Measurements from ENCODE around the gene LYPLA2. TPM values are rescaled to one million over a fixed set of nuclear protein-coding genes. Genes with fewer than 3 reads are reported as not detected.
"Not testable (repeated sequence)": the region's sequence is repeated elsewhere in the genome, so short reads cannot be mapped to it uniquely, and the experiment has no call there.

Gene LYPLA2
- total and polyA plus RNA-seq, 2 experiments from 2014 or later = 102 to 204 TPM

DNA sequence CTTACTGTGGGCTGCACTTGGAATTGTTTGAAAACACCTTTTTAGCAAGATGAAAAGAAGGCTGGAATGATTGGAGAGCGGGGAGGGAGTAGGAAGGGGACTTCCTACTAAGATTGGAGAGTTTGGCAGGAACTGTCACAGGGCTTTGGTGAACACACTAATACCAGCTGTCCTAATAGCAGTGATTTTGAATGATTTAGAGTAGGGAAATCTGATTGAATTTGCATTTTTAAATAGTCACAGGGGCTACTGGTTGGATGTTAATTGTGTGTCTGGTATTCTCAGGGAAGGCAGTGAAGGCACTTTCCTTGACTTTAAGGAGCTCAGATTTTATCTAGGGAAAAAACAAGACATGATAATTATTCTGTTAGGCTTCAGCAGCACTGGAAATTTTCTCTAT lies 36.8 kb downstream of the LYPLA2 start:
- H3K4me1 ChIP-seq (ENCODE audit: insufficient read depth) = peaks cover 7% of the 10 kb centered on the region
- TF ChIP-seq ZNF331 (CRISPR knock-in tag; IDR thresholded peaks at IDR 0.05; ENCODE audit: low read depth) (no peak), CREB1 (CRISPR knock-in tag; IDR thresholded peaks at IDR 0.05; ENCODE audit: low read depth) (no peak), ZNF114 (CRISPR knock-in tag; IDR thresholded peaks at IDR 0.05) (no peak), JUNB (IDR thresholded peaks at IDR 0.05; ENCODE audit: unreplicated experiment) (no peak), STAT1 (IDR thresholded peaks at IDR 0.05; ENCODE audit: unreplicated experiment) (no peak), EZH2 (IDR thresholded peaks at IDR 0.05; ENCODE audit: low read depth, unreplicated experiment) (no peak), POLR2AphosphoS5 (IDR thresholded peaks at IDR 0.05; ENCODE audit: low read depth) (no peak), NANOG (IDR thresholded peaks at IDR 0.05; ENCODE audit: borderline replicate concordance) (no peak)
- TF ChIP-seq, protein P1, sequence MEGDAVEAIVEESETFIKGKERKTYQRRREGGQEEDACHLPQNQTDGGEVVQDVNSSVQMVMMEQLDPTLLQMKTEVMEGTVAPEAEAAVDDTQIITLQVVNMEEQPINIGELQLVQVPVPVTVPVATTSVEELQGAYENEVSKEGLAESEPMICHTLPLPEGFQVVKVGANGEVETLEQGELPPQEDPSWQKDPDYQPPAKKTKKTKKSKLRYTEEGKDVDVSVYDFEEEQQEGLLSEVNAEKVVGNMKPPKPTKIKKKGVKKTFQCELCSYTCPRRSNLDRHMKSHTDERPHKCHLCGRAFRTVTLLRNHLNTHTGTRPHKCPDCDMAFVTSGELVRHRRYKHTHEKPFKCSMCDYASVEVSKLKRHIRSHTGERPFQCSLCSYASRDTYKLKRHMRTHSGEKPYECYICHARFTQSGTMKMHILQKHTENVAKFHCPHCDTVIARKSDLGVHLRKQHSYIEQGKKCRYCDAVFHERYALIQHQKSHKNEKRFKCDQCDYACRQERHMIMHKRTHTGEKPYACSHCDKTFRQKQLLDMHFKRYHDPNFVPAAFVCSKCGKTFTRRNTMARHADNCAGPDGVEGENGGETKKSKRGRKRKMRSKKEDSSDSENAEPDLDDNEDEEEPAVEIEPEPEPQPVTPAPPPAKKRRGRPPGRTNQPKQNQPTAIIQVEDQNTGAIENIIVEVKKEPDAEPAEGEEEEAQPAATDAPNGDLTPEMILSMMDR (conservative IDR thresholded peaks at IDR 0.05; ENCODE audit: low read depth in 2 of 2) = no peak
- TF ChIP-seq, protein P2, sequence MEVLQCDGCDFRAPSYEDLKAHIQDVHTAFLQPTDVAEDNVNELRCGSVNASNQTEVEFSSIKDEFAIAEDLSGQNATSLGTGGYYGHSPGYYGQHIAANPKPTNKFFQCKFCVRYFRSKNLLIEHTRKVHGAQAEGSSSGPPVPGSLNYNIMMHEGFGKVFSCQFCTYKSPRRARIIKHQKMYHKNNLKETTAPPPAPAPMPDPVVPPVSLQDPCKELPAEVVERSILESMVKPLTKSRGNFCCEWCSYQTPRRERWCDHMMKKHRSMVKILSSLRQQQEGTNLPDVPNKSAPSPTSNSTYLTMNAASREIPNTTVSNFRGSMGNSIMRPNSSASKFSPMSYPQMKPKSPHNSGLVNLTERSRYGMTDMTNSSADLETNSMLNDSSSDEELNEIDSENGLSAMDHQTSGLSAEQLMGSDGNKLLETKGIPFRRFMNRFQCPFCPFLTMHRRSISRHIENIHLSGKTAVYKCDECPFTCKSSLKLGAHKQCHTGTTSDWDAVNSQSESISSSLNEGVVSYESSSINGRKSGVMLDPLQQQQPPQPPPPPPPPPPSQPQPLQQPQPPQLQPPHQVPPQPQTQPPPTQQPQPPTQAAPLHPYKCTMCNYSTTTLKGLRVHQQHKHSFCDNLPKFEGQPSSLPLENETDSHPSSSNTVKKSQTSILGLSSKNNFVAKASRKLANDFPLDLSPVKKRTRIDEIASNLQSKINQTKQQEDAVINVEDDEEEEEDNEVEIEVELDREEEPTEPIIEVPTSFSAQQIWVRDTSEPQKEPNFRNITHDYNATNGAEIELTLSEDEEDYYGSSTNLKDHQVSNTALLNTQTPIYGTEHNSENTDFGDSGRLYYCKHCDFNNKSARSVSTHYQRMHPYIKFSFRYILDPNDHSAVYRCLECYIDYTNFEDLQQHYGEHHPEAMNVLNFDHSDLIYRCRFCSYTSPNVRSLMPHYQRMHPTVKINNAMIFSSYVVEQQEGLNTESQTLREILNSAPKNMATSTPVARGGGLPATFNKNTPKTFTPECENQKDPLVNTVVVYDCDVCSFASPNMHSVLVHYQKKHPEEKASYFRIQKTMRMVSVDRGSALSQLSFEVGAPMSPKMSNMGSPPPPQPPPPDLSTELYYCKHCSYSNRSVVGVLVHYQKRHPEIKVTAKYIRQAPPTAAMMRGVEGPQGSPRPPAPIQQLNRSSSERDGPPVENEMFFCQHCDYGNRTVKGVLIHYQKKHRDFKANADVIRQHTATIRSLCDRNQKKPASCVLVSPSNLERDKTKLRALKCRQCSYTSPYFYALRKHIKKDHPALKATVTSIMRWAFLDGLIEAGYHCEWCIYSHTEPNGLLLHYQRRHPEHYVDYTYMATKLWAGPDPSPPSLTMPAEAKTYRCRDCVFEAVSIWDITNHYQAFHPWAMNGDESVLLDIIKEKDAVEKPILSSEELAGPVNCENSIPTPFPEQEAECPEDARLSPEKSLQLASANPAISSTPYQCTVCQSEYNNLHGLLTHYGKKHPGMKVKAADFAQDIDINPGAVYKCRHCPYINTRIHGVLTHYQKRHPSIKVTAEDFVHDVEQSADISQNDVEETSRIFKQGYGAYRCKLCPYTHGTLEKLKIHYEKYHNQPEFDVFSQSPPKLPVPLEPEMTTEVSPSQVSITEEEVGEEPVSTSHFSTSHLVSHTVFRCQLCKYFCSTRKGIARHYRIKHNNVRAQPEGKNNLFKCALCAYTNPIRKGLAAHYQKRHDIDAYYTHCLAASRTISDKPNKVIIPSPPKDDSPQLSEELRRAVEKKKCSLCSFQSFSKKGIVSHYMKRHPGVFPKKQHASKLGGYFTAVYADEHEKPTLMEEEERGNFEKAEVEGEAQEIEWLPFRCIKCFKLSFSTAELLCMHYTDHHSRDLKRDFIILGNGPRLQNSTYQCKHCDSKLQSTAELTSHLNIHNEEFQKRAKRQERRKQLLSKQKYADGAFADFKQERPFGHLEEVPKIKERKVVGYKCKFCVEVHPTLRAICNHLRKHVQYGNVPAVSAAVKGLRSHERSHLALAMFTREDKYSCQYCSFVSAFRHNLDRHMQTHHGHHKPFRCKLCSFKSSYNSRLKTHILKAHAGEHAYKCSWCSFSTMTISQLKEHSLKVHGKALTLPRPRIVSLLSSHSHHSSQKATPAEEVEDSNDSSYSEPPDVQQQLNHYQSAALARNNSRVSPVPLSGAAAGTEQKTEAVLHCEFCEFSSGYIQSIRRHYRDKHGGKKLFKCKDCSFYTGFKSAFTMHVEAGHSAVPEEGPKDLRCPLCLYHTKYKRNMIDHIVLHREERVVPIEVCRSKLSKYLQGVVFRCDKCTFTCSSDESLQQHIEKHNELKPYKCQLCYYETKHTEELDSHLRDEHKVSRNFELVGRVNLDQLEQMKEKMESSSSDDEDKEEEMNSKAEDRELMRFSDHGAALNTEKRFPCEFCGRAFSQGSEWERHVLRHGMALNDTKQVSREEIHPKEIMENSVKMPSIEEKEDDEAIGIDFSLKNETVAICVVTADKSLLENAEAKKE (CRISPR knock-in tag; IDR thresholded peaks at IDR 0.05) = no peak
- TF ChIP-seq, protein P3, sequence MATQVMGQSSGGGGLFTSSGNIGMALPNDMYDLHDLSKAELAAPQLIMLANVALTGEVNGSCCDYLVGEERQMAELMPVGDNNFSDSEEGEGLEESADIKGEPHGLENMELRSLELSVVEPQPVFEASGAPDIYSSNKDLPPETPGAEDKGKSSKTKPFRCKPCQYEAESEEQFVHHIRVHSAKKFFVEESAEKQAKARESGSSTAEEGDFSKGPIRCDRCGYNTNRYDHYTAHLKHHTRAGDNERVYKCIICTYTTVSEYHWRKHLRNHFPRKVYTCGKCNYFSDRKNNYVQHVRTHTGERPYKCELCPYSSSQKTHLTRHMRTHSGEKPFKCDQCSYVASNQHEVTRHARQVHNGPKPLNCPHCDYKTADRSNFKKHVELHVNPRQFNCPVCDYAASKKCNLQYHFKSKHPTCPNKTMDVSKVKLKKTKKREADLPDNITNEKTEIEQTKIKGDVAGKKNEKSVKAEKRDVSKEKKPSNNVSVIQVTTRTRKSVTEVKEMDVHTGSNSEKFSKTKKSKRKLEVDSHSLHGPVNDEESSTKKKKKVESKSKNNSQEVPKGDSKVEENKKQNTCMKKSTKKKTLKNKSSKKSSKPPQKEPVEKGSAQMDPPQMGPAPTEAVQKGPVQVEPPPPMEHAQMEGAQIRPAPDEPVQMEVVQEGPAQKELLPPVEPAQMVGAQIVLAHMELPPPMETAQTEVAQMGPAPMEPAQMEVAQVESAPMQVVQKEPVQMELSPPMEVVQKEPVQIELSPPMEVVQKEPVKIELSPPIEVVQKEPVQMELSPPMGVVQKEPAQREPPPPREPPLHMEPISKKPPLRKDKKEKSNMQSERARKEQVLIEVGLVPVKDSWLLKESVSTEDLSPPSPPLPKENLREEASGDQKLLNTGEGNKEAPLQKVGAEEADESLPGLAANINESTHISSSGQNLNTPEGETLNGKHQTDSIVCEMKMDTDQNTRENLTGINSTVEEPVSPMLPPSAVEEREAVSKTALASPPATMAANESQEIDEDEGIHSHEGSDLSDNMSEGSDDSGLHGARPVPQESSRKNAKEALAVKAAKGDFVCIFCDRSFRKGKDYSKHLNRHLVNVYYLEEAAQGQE (IDR thresholded peaks at IDR 0.05; ENCODE audit: unreplicated experiment) = no peak
- H3K4me3 Mint-ChIP-seq = no peak overlapping the region
- no peak for ATAC-seq
- no peak for DNase-seq (ENCODE audit: low spot score)
- no peaks in the 10 kb centered on the region for H3K36me3 Mint-ChIP-seq (ENCODE audit: low read depth)
- H3K36me3 ChIP-seq (ENCODE audit: insufficient read depth) = no peaks in the 10 kb centered on the region
- H2AFZ ChIP-seq = no peak overlapping the region
- H3K27ac Mint-ChIP-seq = no peak overlapping the region
- H3K27ac ChIP-seq (ENCODE audit: low read depth) = no peak overlapping the region
- no peaks in the 10 kb centered on the region for H3K9me2 ChIP-seq (ENCODE audit: insufficient read depth)
- 0 out of 2 replicates have a peak, but pooled peaks cover 6% of the 10 kb centered on the region for H3F3A ChIP-seq (replicated peaks; ENCODE audit: low read depth)
- no peaks in the 10 kb centered on the region for H4K20me1 ChIP-seq (replicated peaks; ENCODE audit: insufficient read depth)
- H3K27me3 ChIP-seq (ENCODE audit: insufficient read depth) = no peaks in the 10 kb centered on the region
- H3K4me3 ChIP-seq = no peak overlapping the region
- peaks cover 14% of the 10 kb centered on the region for H3K27me3 Mint-ChIP-seq (ENCODE audit: insufficient read depth, low read depth, poor library complexity)
- H3K9me3 Mint-ChIP-seq = no peaks in the 10 kb centered on the region
- no peaks in the 10 kb centered on the region; the same call in 1 of the 2 replicates for H3K79me2 ChIP-seq (replicated peaks; ENCODE audit: insufficient read depth)
- peaks cover 3% of the 10 kb centered on the region; the same call in 2 of the 3 replicates for H3K4me1 Mint-ChIP-seq
- no peak overlapping the region for H3K4me2 ChIP-seq

DNA sequence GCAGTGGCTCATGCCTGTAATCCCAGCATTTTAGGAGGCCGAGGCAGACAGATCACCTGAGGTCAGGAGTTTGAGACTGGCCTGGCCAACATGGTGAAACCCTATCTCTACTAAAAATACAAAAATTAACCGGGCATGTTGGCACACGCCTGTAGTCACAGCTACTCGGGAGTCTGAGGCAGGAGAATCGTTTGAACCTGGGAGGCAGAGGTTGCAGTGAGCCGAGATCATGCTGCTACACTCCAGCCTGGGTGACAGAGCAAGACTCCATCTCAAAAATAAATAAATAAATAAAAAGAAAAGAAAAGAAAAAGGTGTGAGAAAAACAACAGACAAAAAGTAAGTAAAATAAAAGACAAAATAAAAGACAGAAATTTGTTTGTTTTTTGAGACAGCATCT lies 43.2 kb downstream of the LYPLA2 start:
- not testable (repeated sequence) for H3K79me2 ChIP-seq (replicated peaks; ENCODE audit: insufficient read depth); H3K4me3 ChIP-seq; H3K4me1 ChIP-seq (ENCODE audit: insufficient read depth); H3K4me3 Mint-ChIP-seq; H3K9me2 ChIP-seq (ENCODE audit: insufficient read depth); H3K27me3 Mint-ChIP-seq (ENCODE audit: insufficient read depth, low read depth, poor library complexity); ATAC-seq; H3F3A ChIP-seq (replicated peaks; ENCODE audit: low read depth); H3K4me1 Mint-ChIP-seq; H3K36me3 ChIP-seq (ENCODE audit: insufficient read depth); H3K4me2 ChIP-seq; DNase-seq (ENCODE audit: low spot score); H3K9me3 Mint-ChIP-seq; H4K20me1 ChIP-seq (replicated peaks; ENCODE audit: insufficient read depth); H3K27ac ChIP-seq (ENCODE audit: low read depth); H3K36me3 Mint-ChIP-seq (ENCODE audit: low read depth); H3K27ac Mint-ChIP-seq
- Histone ChIP-seq H3K27me3 (ENCODE audit: insufficient read depth) (peaks cover 10% of the 10 kb centered on the region; the same call in 1 of the 2 replicates), H2AFZ (0 out of 2 replicates have a peak overlapping the region, but pooled peaks have one; percentile 38)
